KG1 (cell line): ENCODE results near the gene KISS1R.

Experiments used
- DNase-seq: peaks from one replicate; lab custom pipeline; 2025; lab: John Stamatoyannopoulos, UW

Gene KISS1R

GRCh38 chr19:938233-938923 is 21.2 kb downstream of the KISS1R start:
- no peak for DNase-seq

GRCh38 chr19:939439-939838 is 22.3 kb downstream of the KISS1R start:
- DNase-seq = no peak

- no peak for DNase-seq
Observed at GRCh38 chr19:939922-940321, 22.8 kb downstream of the KISS1R start.

DNA sequence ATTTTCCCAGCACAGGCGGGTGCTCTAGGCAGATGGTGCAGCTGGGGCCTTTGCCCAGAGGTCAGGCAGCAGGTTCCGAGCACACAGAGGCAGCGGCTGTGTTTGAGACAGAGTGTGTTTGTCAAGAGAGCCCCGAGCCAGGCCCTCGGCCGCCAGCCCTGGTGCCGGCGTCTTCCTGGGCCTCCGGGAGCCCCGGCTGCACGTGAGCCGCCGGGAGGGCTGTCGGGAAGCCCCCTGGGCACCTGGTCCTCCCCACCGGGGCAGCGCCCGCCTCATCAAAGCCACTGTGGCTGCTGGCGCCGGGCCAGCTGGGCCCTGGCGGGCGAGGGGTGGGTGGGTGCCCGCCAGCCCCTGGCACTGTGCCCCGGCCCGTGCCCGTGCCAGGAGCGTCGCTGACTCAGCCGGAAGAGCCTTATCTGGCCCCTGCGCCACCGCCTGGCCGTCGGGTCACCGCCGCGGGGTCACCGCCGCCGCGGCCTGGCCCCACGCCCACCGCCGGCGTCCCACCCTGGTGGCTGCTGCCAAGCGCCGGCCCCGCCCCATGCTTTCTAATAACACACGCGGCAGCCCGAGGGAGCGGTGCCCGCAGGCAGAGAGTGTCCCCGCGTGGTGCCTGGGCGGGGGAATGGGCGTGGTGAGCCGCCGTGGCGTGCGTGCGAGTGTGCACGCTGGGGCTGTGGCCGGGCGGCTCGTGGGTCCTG is 23.6 kb downstream of the KISS1R start:
- no peak for DNase-seq

DNA sequence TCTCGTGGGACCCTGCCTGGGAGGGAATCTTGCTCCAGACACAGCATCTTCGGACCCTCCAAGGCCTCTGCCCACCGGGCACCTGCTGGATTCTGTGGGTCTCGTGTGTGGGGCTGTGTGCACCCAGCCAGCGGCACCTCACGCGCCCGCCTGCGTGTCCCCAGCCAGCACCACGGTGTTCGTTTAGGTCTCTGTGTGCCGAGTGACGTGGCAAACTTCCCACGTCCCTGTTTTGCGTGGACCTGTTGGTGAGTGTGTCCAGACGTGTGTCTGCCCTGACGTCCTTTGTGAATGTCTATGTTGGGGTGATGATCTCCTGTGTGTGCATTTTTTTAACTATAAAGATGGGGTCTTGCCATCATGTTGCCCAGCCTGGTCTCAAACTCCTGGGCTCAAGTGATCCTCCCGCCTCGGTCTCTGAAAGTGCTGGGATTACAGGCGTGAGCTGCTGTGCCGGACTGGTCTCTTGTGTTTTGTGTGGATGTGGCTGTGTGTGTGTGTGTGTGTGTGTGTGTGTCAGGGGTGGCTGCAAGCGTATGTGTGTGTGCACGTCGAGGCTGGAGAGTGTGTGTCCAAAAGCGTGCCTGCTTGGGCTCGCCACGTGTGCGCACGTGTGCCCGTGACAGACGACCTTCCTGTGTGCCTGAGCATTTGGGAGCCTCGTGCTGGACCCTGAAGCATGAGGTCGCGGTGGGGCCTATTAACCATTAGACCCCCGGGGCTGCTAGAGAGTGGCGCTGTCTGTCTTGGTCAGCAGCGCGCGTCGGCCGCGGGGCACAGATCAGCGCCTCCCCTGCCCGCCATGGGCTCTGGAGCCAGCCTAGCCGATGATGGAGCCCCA is 24.4 kb downstream of the KISS1R start:
- DNase-seq = no peak

GRCh38 chr19:942133-942645 is 25.1 kb downstream of the KISS1R start:
- no peak for DNase-seq

DNA sequence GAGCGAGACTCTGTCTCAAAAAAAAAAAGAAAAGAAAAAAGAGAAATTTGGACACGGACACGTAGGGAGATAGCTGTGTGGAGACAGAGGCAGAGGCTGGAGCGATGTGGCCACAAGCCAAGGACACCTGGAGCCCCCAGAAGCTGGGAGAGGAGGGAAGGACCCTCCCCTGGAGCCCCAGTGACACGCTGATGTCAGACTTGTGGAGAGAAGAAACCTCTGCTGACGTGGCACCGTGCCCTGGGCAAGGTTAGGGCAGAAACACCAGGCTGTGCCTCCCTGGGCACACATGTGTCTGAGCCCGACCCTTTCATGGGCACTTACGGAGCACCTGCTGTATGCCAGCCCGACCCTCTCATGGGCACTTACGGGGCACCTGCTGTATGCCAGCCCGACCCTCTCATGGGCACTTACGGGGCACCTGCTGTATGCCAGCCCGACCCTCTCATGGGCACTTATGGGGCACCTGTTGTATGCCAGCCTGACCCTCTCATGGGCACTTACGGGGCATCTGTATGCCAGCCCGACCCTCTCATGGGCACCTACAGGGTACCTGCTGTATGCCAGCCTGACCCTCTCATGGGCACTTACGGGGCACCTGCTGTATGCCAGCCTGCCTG is 26.5 kb downstream of the KISS1R start:
- DNase-seq = no peak

DNA sequence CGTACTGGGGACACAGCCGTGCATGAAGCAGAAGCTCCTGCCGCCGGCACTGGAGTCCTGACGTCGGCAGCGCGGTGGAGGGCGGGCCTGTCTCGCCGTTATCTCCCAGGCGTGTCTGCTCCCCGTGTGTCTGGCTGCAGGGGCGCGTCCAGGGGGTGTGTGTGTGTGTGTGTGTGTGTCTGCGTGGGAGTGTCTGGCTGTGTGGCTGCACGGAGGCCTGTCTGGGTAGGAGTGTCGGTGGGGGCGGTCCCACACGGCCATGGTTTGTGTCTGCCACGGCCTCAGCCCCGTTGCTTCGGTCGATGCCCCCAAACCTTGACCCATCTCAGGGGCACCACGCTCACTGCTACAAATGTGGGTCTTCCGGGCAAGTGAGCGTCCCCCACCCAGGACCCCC is 27.0 kb downstream of the KISS1R start:
- no peak for DNase-seq

DNA sequence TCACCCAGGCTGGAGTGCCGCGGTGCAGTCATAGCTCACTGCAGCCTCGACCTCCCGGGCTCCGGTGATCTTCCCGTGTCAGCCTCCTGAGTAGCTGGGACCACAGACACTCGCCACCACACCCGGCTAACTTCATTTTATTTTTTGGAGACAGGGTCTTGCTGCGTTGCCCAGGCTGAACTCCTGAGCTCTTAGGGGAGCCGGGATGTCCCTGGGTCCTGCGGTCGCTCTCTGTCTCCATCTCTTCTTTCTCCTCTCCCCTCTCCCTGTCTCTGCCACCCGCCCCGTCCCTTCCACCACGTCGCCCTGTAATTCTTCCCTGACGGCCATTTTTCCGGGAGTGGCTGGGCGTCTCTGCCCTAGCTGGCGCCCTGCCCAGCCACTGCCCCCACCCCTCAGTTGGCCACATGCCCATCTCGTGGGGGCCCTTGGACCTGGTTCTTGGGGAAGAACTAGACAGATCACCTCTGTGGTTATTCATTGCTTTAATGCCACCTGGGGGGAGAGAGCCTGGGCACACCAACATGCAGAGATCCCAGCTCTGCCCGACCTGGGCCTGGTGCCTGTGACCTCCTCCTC is 27.6 kb downstream of the KISS1R start:
- DNase-seq = no peak

- no peak for DNase-seq
Observed at GRCh38 chr19:945401-946252, 28.5 kb downstream of the KISS1R start.

- no peak for DNase-seq
Observed at GRCh38 chr19:947090-947706, 30.1 kb downstream of the KISS1R start.

DNA sequence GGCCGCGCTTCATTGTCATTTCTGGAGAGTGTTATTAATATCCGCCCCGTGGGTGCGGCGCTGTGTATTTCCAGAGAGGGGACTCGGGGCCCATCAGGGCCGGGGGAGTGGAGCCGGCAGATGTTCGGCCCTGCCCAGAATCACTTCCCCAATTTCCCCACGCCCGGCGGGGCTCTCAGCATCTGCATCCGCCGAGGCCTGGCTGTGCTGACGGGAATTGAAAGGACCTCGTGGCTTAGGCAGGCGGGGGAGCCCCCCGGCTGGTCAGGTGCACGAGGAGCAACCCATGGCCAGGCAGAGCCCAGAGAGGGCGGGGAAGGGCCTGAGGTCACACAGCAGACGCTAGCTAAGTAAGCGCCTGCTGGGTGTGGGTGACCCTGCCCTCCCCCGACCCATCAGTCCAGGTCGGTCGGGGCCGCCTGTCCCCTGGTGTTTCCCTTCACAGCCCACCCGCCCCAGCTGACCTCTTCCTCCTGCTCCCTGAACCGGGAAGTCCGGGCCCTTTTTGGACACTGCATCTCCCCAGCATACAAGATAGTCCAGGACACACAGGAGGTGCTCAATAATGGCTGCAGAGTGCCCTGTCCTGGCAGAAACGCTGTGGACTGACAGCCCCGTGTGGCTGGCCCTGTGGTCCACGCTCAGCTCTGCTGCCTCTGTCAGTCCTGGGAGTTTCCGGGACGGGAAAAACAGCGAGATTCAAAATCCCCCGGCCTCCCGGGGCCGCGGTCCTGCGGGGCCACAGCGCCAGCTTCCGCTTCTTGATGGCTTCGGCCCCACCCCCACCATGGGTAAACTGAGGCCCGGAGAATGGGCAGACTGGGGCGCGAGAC is 30.8 kb downstream of the KISS1R start:
- DNase-seq = no peak

DNA sequence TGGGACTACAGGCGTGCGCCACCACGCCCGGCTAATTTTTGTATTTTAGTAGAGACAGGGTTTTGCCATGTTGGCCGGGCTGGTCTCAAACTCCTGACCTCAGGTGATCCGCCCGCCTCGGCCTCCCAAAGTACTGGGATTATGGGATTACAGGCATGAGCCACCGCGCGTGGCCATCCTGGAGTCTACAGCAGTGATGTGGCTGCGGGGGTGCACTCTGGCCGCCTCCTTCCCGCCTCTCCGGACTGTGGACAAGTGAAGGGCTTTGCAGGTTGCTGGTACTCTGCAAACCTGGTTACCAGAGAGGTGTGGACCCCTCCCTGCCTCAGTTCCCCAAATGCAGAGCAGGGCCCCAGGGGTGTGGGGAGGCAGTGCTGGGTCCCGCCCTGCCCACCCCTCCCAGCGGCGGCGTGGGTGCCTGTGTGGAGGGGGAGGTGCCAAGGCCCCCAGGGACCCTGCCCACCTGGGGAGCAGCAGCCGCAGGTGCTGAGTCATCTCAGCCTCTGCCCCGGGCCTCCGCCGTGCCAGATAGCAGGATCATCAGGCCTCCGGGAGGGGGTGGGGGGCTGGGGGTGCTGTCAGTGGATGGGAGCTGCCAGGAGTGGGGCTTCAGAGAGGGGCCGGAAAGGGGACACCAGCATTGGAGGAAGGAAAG is 31.8 kb downstream of the KISS1R start:
- no peak for DNase-seq

DNA sequence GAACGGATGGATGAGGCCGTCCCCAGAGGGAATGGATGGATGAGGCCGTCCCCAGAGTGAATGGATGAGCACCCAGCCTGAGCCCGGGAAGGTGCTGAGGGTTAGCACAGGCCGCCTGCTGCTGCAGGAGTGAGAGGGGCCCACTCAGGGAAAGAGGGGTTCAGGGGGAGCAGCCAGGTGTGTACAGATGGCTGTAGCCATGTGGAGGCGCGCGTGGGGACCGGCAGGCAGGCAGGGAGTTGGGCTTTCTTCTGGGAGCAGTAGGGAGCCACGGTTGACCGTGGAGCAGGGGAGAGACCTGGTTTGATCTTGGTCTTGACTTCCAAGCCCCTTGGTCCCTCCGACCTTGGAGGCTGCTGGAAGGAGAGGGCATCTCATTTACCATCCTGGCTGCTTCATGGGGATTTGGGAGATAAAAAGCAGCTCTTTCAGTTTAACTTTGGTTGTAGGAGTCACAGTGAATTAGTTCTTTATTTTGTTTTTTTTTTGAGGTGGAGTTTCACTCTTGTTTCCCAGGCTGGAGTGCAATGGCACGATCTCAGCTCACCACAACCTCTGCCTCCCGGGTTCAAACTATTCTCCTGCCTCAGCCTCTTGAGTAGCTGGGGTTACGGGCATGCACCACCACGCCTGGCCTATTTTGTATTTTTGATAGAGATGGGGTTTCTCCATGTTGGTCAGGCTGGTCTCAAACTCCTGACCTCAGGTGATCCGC is 33.4 kb downstream of the KISS1R start:
- DNase-seq = no peak

DNA sequence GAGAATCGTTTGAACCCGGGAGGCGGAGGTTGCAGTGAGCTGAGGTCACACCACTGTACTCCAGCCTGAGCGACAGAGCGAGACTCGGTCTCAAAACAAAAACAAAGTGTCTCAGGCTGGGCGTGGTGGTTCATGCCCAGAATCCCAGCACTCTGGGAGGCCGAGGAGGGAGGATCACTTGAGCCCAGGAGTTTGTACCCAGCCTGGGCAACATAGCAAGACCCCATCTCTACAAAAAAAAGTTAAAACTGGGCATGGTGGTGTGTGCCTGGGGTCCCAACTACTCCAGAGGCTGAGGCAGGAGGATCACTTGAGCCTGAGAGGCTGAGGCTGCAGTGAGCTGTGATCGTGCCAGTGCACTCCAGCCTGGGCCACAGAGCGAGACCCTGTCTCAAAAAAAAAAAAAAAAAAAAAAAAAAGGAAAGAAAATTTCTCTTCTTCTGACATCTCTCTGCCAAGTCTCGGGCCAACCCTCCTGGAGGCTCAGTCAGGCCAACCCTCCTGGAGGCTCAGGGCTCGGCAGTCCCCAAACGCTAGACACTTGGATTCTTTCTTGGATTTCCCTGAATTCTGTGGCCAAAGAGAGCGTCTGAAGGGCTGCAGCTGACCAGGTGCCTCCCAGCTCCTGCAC is 35.0 kb downstream of the KISS1R start:
- DNase-seq = no peak

- DNase-seq = no peak
Observed at GRCh38 chr19:952680-953444, 35.7 kb downstream of the KISS1R start.
